ENCODE data around the gene PDE1A. TPM values are rescaled to one million over a fixed set of nuclear protein-coding genes. Genes with fewer than 3 reads are reported as not detected.
"Not testable (repeated sequence)": the region's sequence is repeated elsewhere in the genome, so short reads cannot be mapped to it uniquely, and the experiment has no call there.

The PDE1A gene
- total and polyA plus RNA-seq, 2 of the 13 experiments (the other 11 are each of a cell fraction or from before 2014, with no cell fraction given) = not detected

DNA sequence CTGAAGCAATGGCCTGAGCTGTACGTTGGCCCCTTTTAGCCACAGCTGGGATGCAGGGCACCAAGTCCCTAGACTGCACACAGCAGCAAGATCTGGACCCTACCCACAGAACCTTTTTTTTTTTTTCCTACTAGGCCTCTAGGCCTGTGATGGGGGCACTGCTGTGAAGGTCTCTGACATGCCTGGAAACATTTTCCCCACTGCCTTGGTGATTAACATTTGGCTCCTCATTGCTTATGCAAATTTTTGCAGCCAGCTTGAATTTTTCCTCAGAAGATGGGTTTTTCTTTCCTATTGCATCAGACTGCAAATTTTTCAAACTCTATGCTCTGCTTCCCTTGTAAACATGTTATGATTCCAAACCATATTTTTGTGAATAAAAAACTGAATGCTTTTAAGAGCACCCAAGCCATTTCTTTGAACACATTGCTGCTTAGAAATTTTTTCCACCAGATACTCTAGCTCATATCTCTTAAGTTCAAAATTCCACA lies 33.5 kb downstream of the PDE1A start:
- FAIRE-seq = no peak
- BruUV-seq (replicated peaks) = no TSS peak
- 0% methylated on average over 1 of the region's 1 CpG for WGBS (ENCODE audit: low lambda C conversion rate)
- intact Hi-C loops (cut with micrococcal nuclease; ENCODE audit: unreplicated experiment) (loop anchor here (5.0 kb wide), 1 partner anchor 936 kb away; the partner anchor contains the start of gene ITGA4), in situ Hi-C loops (cut with HindIII; ENCODE audit: extremely low pct_ligation_motif_present, low pct_unique_long_range_greater_than_20kb) (no loop called here)
- ChIA-PET POLR2A (no interaction called here), CTCF (ENCODE audit: low intra/inter-chr PET ratio, low total read pairs) (no interaction called here)
- no peak for DNase-seq (ENCODE audit: low spot score)
- Histone ChIP-seq H4K20me1 (ENCODE audit: insufficient read depth, low read length) (no peaks in the 10 kb centered on the region), H3K79me2 (ENCODE audit: insufficient read depth, low read length) (no peaks in the 10 kb centered on the region), H3K9ac (ENCODE audit: insufficient read depth, low read depth, low read length) (no peak overlapping the region), H3K4me3 (replicated peaks in 1 of 3; ENCODE audit: insufficient read depth in 1 of 3, low read depth in 2 of 3, low read length in 3 of 3) (no peak overlapping the region), H3K4me1 (ENCODE audit: insufficient read depth, low read length) (no peaks in the 10 kb centered on the region), H3K9me3 (ENCODE audit: low read length) (no peaks in the 10 kb centered on the region), H3K36me3 (replicated peaks in 1 of 2; ENCODE audit: control insufficient read depth in 1 of 2, insufficient read depth in 2 of 2, low read length in 2 of 2) (no peaks in the 10 kb centered on the region), H3K4me2 (ENCODE audit: low read depth, low read length) (no peak overlapping the region), H2AFZ (ENCODE audit: low read length) (no peak overlapping the region), H3K27me3 (ENCODE audit: control insufficient read depth in 1 of 2, insufficient read depth in 2 of 2, low read length in 2 of 2) (no peaks in the 10 kb centered on the region), H3K27ac (ENCODE audit: extremely low read length, insufficient read depth, low read length) (no peak overlapping the region)
- TF ChIP-seq, protein P1, sequence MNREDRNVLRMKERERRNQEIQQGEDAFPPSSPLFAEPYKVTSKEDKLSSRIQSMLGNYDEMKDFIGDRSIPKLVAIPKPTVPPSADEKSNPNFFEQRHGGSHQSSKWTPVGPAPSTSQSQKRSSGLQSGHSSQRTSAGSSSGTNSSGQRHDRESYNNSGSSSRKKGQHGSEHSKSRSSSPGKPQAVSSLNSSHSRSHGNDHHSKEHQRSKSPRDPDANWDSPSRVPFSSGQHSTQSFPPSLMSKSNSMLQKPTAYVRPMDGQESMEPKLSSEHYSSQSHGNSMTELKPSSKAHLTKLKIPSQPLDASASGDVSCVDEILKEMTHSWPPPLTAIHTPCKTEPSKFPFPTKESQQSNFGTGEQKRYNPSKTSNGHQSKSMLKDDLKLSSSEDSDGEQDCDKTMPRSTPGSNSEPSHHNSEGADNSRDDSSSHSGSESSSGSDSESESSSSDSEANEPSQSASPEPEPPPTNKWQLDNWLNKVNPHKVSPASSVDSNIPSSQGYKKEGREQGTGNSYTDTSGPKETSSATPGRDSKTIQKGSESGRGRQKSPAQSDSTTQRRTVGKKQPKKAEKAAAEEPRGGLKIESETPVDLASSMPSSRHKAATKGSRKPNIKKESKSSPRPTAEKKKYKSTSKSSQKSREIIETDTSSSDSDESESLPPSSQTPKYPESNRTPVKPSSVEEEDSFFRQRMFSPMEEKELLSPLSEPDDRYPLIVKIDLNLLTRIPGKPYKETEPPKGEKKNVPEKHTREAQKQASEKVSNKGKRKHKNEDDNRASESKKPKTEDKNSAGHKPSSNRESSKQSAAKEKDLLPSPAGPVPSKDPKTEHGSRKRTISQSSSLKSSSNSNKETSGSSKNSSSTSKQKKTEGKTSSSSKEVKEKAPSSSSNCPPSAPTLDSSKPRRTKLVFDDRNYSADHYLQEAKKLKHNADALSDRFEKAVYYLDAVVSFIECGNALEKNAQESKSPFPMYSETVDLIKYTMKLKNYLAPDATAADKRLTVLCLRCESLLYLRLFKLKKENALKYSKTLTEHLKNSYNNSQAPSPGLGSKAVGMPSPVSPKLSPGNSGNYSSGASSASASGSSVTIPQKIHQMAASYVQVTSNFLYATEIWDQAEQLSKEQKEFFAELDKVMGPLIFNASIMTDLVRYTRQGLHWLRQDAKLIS (CRISPR knock-in tag; IDR thresholded peaks at IDR 0.05) = no peak
- TF ChIP-seq ZNF777 (CRISPR knock-in tag; IDR thresholded peaks at IDR 0.05) = no peak
- TF ChIP-seq GTF3A (CRISPR knock-in tag; conservative IDR thresholded peaks at IDR 0.05) = no peak
- no peak for TF ChIP-seq ZEB1 (IDR thresholded peaks at IDR 0.05; ENCODE audit: insufficient replicate concordance, low read depth)
- no peak for ATAC-seq

DNA sequence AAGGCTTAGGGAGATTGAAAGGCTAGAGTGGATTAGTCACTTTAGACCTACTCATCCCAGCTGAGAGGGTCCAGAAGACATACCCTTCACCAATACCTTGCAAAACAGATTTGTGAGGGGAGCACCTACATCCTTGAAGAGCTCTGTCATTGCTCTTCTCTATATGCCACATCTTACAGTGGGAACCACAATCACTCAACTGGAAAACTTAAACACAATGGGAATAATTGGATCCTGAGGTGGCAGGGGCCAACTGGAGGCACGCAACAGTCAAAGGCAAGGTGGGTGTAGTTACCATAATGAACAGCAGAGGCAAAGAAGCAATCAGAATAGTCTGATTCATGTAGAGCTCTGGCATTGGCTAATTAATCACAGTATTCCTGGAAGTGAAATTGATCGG lies 35.4 kb downstream of the PDE1A start:
- Histone ChIP-seq H3K27me3 (ENCODE audit: control insufficient read depth in 1 of 2, insufficient read depth in 2 of 2, low read length in 2 of 2) (no peaks in the 10 kb centered on the region), H3K4me2 (ENCODE audit: low read depth, low read length) (no peak overlapping the region), H3K4me3 (replicated peaks in 1 of 3; ENCODE audit: insufficient read depth in 1 of 3, low read depth in 2 of 3, low read length in 3 of 3) (no peak overlapping the region), H4K20me1 (ENCODE audit: insufficient read depth, low read length) (no peaks in the 10 kb centered on the region), H3K9ac (ENCODE audit: insufficient read depth, low read depth, low read length) (no peak overlapping the region), H3K79me2 (ENCODE audit: insufficient read depth, low read length) (no peaks in the 10 kb centered on the region), H3K4me1 (ENCODE audit: insufficient read depth, low read length) (no peaks in the 10 kb centered on the region), H3K9me3 (ENCODE audit: low read length) (no peaks in the 10 kb centered on the region), H3K36me3 (replicated peaks in 1 of 2; ENCODE audit: control insufficient read depth in 1 of 2, insufficient read depth in 2 of 2, low read length in 2 of 2) (no peaks in the 10 kb centered on the region), H2AFZ (ENCODE audit: low read length) (no peak overlapping the region), H3K27ac (ENCODE audit: extremely low read length, insufficient read depth, low read length) (no peak overlapping the region)
- FAIRE-seq = no peak
- WGBS (ENCODE audit: low lambda C conversion rate) = 18% methylated on average over 2 of the region's 2 CpGs
- no peak for ATAC-seq
- no peak for DNase-seq (ENCODE audit: low spot score)
- TF ChIP-seq ZNF768 (CRISPR knock-in tag; IDR thresholded peaks at IDR 0.05) (no peak), FLYWCH1 (CRISPR knock-in tag; IDR thresholded peaks at IDR 0.05) (no peak)
- POLR2A ChIA-PET = no interaction called here
- intact Hi-C loops (cut with micrococcal nuclease; ENCODE audit: unreplicated experiment) (loop anchor here (5.0 kb wide), 1 partner anchor 934 kb away; the partner anchor contains the start of gene ITGA4), in situ Hi-C loops (cut with HindIII; ENCODE audit: extremely low pct_ligation_motif_present, low pct_unique_long_range_greater_than_20kb) (no loop called here)
- BruUV-seq (replicated peaks) = no TSS peak
- CTCF ChIA-PET (ENCODE audit: low intra/inter-chr PET ratio, low total read pairs) = no interaction called here

DNA sequence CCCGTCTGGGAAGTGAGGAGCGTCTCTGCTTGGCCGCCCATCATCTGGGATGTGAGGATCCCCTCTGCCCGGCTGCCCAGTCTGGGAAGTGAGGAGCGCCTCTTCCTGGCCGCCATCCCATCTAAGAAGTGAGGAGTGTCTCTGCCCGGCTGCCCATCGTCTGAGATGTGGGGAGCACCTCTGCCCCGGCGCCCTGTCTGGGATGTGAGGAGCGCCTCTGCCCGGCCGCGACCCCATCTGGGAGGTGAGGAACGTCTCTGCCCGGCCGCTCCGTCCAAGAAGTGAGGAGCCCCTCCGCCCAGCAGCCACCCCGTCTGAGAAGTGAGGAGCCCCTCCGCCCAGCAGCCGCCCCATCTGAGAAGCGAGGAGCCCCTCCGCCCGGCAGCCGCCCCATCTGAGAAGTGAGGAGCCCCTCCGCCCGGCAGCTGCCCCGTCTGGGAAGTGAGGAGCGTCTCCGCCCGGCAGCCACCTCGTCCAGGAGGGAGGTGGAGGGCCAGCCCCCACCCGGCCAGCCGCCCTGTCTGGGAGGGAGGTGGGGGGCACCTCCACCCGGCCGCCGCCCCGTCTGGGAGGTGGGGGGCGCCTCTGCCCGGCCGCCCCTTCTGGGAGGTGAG lies 40.5 kb downstream of the PDE1A start:
- H3K27ac ChIP-seq (ENCODE audit: extremely low read length, insufficient read depth, low read length); intact Hi-C loops (cut with micrococcal nuclease; ENCODE audit: unreplicated experiment); POLR2A ChIA-PET; CTCF ChIA-PET (ENCODE audit: low intra/inter-chr PET ratio, low total read pairs); H3K4me3 ChIP-seq (replicated peaks in 1 of 3; ENCODE audit: insufficient read depth in 1 of 3, low read depth in 2 of 3, low read length in 3 of 3); H3K4me2 ChIP-seq (ENCODE audit: low read depth, low read length); FAIRE-seq; BruUV-seq (replicated peaks); H2AFZ ChIP-seq (ENCODE audit: low read length); H4K20me1 ChIP-seq (ENCODE audit: insufficient read depth, low read length); H3K4me1 ChIP-seq (ENCODE audit: insufficient read depth, low read length); in situ Hi-C loops (cut with HindIII; ENCODE audit: extremely low pct_ligation_motif_present, low pct_unique_long_range_greater_than_20kb); H3K9ac ChIP-seq (ENCODE audit: insufficient read depth, low read depth, low read length); ATAC-seq; H3K79me2 ChIP-seq (ENCODE audit: insufficient read depth, low read length); H3K27me3 ChIP-seq (ENCODE audit: control insufficient read depth in 1 of 2, insufficient read depth in 2 of 2, low read length in 2 of 2); DNase-seq (ENCODE audit: low spot score); H3K36me3 ChIP-seq (replicated peaks in 1 of 2; ENCODE audit: control insufficient read depth in 1 of 2, insufficient read depth in 2 of 2, low read length in 2 of 2): not testable (repeated sequence)
- peaks cover 16% of the 10 kb centered on the region for H3K9me3 ChIP-seq (ENCODE audit: low read length)
- WGBS (ENCODE audit: low lambda C conversion rate) = 26% methylated on average over 11 of the region's 42 CpGs

Measured in HepG2 (cell line).